SK-N-MC (cell line): ENCODE data around the gene KAZN.

Experiments
- DNase-seq: peaks from one replicate; pipeline ENCODE4 v3.0.0-alpha.2; 2011; ENCODE audit warnings: low read depth, low spot score
- H3K27ac ChIP-seq: fragments of 200-600 bp; sonication (generic); 2 replicates; pipeline ENCODE4 v1.5.1; 2016; ENCODE audit warnings: mixed run types
- H3K36me3 ChIP-seq: fragments of 200-600 bp; sonication (generic); 2 replicates; pipeline ENCODE4 v1.6.1; 2017; ENCODE audit warnings: antibody characterized with exemption, low read length, mixed read lengths; ENCODE audit not compliant: insufficient read depth
- H3K4me3 ChIP-seq: fragments of 200-600 bp; sonication (generic); 2 replicates; pipeline ENCODE4 v1.5.1; 2016
- H3K9ac ChIP-seq: fragments of 200-600 bp; sonication (generic); 2 replicates; pipeline ENCODE4 v1.8.0; 2017; ENCODE audit warnings: mixed run types, mixed read lengths; ENCODE audit not compliant: insufficient read length
- H3K9me3 ChIP-seq: fragments of 200-600 bp; sonication (generic); 2 replicates; pipeline ENCODE4 v1.6.1; 2017; ENCODE audit warnings: low read depth, mild to moderate bottlenecking, antibody characterized with exemption, low read length, moderate library complexity, mixed read lengths
- EZH2 ChIP-seq: fragments of 200-600 bp; sonication (generic); IDR thresholded peaks from one replicate; pipeline ENCODE4 v1.6.1; 2017; ENCODE audit warnings: antibody characterized with exemption
- FOXP2 ChIP-seq: optimal IDR thresholded peaks from 2 replicates; pipeline ENCODE3; 2011; ENCODE audit warnings: mild to moderate bottlenecking, moderate library complexity; ENCODE audit not compliant: insufficient read depth; ENCODE audit errors: extremely low read length, control extremely low read depth
- POLR2AphosphoS5 ChIP-seq: IDR thresholded peaks from 2 replicates; pipeline ENCODE4 v1.6.1; 2012; ENCODE audit warnings: mild to moderate bottlenecking, low read depth, low read length, borderline replicate concordance

The KAZN gene

DNA sequence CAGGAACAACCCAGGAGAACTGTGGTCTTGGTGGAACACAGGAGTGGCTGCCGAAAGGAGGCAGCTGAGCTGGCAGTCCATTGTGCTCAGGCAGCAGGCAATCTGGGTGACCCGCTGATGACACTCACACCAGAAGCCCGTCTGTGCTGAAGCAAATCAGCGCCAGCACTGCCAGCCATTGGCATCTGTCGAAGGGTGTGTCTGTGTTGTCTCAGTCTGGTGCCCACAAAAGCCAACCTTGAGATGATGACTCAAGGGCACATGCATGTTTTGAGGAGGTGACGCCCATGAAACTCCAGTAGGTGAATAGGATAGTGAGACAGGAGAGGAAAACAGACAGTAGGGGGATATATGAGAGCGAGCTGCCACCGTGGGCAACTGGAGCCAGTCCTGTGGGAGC is 167.3 kb downstream of the KAZN start:
- TF ChIP-seq EZH2, result no peak
- no peak for TF ChIP-seq FOXP2
- no peak for TF ChIP-seq POLR2AphosphoS5
- Histone ChIP-seq H3K27ac (no peak overlapping the region), H3K36me3 (no peaks in the 10 kb centered on the region), H3K9me3 (no peaks in the 10 kb centered on the region), H3K4me3 (no peak overlapping the region), H3K9ac (no peak overlapping the region)
- no peak for DNase-seq

DNA sequence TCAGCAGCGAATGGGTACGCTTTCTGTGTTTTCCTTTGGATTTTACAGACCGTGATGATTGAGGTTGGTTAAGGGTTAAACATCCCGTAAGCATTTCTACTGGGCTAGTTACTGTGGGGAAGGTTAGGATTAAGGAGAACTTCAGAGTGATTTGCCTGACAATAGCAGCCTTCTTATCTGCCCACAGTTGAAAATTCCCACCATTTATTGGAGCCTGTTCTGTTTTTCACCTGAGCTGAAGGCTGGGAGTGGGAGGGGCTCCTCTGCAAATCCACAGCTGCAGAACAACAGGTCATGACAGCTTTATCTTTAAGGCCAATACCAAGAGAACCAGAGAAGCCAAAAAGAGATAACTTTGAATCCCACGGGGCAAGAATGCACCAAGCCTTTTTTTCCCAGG is 168.6 kb downstream of the KAZN start:
- no peak overlapping the region for H3K9ac ChIP-seq
- H3K9me3 ChIP-seq, result no peaks in the 10 kb centered on the region
- no peaks in the 10 kb centered on the region for H3K36me3 ChIP-seq
- no peak for TF ChIP-seq EZH2
- TF ChIP-seq POLR2AphosphoS5, result no peak
- TF ChIP-seq FOXP2, result no peak
- H3K27ac ChIP-seq, result no peak overlapping the region
- H3K4me3 ChIP-seq, result no peak overlapping the region
- no peak for DNase-seq

DNA sequence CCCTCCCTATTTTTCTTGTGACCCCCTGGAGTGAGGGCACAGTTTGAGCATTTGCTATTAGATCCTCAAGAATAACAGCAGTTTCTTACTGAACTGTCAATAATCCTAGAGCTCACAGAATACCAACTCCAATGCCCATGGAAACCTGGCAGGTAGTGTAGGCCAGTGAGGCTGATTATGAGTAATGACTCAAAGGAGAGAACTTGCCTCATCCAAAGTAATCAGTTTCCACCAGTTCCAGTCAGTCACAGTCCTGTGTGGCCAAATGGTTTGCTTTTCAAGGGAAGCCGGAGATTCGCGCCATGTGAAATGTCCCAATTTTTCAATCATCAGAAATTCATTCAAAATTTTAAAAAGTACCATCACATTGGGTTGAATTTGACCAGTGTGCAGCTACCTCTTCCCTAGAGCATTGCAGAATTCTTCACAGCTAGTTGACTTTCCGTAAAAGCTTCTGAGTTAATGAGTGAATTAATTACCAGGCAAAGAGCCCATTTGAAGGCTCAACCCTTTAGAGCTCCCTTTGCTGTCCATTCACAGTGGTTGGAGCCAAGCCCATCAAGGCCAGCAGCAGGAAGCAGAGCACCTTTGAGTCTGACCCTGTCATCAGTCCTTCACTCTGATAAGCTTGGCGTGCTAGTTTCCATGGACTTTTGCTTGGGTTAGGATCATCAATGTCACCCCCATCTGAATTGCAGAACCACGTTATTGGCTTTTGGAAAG is 170.3 kb downstream of the KAZN start:
- no peak overlapping the region for H3K4me3 ChIP-seq
- H3K36me3 ChIP-seq, result no peaks in the 10 kb centered on the region
- H3K9ac ChIP-seq, result no peak overlapping the region
- H3K27ac ChIP-seq, result no peak overlapping the region
- H3K9me3 ChIP-seq, result no peaks in the 10 kb centered on the region
- DNase-seq, result no peak
- TF ChIP-seq EZH2 (no peak), FOXP2 (no peak), POLR2AphosphoS5 (no peak)

DNA sequence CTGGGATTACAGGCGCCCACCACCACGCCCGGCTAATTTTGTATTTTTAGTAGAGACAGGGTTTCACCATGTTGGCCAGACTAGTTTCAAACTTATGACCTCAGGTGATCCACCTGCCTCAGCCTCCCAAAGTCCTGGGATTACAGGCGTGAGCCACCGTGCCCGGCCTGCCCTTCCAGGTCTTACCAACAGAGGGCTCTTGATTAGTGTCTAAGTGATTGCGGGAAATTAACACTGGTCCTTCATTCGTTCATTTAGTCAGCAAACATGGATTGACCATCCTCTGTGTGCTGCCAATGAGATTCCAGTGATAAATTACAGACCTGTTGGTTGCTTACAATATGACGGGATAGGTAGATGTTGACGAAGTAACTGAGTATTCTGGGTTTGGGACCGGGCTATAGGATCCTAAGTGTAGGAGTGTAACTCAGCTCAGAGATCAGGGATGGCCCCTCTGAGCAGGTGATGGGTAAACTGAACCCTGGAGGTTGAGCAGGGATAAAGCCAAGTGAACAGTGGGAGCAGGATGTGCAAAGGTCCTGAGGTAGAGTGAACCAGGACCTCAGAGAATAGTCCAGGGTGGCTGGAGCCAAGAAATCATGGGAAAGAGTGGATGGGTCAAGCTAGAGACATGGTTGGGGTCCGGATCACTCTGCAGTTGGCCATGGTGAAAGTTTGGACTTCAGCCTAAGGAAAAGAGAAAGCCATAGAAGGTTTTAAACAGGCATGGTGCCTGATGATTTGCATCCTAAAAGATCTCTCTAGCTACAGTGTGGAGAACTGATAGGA is 171.2 kb downstream of the KAZN start:
- H3K9me3 ChIP-seq, result no peaks in the 10 kb centered on the region
- H3K27ac ChIP-seq, result no peak overlapping the region
- no peaks in the 10 kb centered on the region for H3K36me3 ChIP-seq
- H3K4me3 ChIP-seq, result no peak overlapping the region
- no peak for TF ChIP-seq FOXP2
- TF ChIP-seq EZH2, result no peak
- TF ChIP-seq POLR2AphosphoS5, result no peak
- no peak overlapping the region for H3K9ac ChIP-seq
- no peak for DNase-seq

DNA sequence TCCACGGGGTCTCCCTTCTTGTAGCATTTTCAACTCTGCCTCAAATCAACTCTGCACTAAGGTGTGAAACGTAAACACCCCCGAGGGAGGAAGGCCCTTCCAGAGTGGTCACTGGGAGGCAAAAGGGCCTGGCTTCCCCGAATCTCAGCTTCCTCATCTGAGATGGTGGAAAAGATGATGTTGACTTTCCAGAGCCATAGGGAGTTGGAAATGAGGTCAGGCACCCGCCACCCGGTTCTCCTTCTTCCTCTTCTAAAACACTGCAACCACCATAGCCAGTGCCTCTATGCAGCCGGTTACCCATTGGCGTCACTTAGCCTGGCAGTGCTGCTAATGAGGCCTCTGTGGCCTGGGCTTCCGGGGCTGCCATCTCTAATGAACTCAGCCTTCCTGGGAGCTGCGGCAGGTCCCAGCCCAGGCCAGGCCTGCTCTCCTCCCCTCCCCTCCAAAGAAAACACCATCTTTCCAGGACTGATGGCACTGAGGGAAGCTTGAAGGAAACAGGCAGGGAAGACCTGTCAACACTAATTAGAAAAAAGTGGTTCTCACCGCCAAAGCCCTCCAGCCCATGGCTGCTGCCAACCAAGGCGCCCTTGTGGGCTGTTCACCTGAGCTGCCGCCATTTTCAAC is 175.0 kb downstream of the KAZN start:
- DNase-seq, result no peak
- Histone ChIP-seq H3K9ac (no peak overlapping the region), H3K9me3 (no peaks in the 10 kb centered on the region), H3K4me3 (no peak overlapping the region), H3K36me3 (no peaks in the 10 kb centered on the region), H3K27ac (no peak overlapping the region)
- TF ChIP-seq FOXP2 (no peak), EZH2 (no peak), POLR2AphosphoS5 (no peak)

DNA sequence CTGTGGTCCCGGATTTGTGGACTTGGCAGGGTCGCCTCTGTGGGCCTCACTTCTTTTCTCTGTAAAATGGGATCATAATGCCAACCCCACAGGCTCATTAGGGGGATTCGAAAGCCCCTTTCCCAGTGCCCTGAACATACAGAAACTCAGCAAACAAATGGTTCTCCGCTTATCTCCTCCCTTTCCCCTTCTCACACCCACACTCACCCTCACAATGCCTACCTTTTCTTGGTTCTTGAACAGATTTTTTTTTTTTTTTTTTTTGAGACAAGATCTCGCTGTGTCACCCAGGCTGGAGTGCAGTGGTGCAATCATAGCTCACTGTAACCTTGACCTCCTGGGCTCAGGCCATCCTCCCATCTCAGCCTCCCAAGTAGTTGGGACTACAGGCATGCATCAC is 175.7 kb downstream of the KAZN start:
- Histone ChIP-seq H3K4me3 (no peak overlapping the region), H3K27ac (no peak overlapping the region), H3K36me3 (no peaks in the 10 kb centered on the region), H3K9me3 (no peaks in the 10 kb centered on the region), H3K9ac (no peak overlapping the region)
- TF ChIP-seq POLR2AphosphoS5 (no peak), EZH2 (no peak), FOXP2 (no peak)
- DNase-seq, result no peak

DNA sequence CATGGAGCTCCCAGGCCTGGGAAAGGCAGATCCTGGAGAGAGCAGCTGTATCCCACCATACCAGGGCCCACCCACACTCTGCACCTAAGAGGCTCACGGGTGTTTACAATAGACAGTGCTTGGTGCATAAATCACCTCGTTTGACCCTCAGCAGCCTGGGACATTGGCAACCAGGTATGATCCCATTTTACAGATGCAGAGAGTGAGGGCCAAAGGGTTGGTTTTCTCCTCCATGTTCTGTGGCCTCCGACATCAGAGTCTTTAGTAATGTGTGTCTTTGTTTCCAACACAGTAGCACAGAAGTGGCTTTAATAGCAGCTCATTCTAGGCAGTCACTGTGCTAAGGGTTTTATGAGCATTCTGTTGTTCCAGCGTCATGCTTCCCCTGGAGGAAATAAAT is 176.5 kb downstream of the KAZN start:
- no peak for DNase-seq
- Histone ChIP-seq H3K9me3 (no peaks in the 10 kb centered on the region), H3K9ac (no peak overlapping the region), H3K4me3 (no peak overlapping the region), H3K36me3 (no peaks in the 10 kb centered on the region), H3K27ac (no peak overlapping the region)
- TF ChIP-seq FOXP2 (no peak), POLR2AphosphoS5 (no peak)

DNA sequence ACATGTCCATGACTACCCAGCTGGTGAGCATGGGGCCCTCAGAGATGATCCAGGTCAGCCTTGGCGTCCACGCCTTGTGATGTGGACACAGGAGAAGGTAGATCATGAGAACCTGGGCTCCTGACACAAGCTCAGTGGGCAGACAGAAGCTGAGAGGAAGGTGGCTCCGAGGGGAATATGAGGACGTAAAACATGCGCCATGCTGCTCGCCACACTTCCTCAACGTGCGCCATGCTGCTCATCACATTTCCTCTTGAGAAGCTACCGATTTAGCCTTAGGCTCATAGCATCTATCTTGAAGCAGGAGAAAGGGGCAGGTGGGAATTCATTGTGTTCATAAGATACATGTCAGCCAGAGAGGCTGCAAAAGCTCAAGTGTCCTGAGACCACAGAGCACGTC is 176.9 kb downstream of the KAZN start:
- no peak overlapping the region for H3K9ac ChIP-seq
- no peak overlapping the region for H3K4me3 ChIP-seq
- H3K9me3 ChIP-seq, result no peaks in the 10 kb centered on the region
- H3K36me3 ChIP-seq, result no peaks in the 10 kb centered on the region
- DNase-seq, result no peak
- no peak for TF ChIP-seq FOXP2
- TF ChIP-seq POLR2AphosphoS5, result no peak
- no peak for TF ChIP-seq EZH2
- H3K27ac ChIP-seq, result no peak overlapping the region
